ENCODE measurements around the gene DENND4C.
"Not testable (repeated sequence)": the region's sequence is repeated elsewhere in the genome, so short reads cannot be mapped to it uniquely, and the experiment has no call there.

The DENND4C gene

GRCh38 chr9:19373527-19373926, 143.0 kb downstream of the DENND4C start:
- DNase-seq (ENCODE audit: low read depth): no peak

GRCh38 chr9:19375538-19375937, 145.0 kb downstream of the DENND4C start:
- no peak for DNase-seq (ENCODE audit: low read depth)

- DNase-seq (ENCODE audit: low read depth): no peak
These were observed 146.4 kb downstream of the DENND4C start for GRCh38 chr9:19376931-19377330.

GRCh38 chr9:19378164-19378563, 147.7 kb downstream of the DENND4C start:
- DNase-seq (ENCODE audit: low read depth): no peak

GRCh38 chr9:19378647-19379046, 148.2 kb downstream of the DENND4C start:
- DNase-seq (ENCODE audit: low read depth): no peak

- no peak for DNase-seq (ENCODE audit: low read depth)
These were observed 148.8 kb downstream of the DENND4C start for GRCh38 chr9:19379283-19379682.

GRCh38 chr9:19379697-19380046, 149.2 kb downstream of the DENND4C start:
- peak; percentile 13 for DNase-seq (ENCODE audit: low read depth)

GRCh38 chr9:19380826-19381075, 150.3 kb downstream of the DENND4C start:
- no peak for DNase-seq (ENCODE audit: low read depth)

GRCh38 chr9:19381656-19382055, 151.2 kb downstream of the DENND4C start:
- DNase-seq (ENCODE audit: low read depth): no peak

- DNase-seq (ENCODE audit: low read depth): not testable (repeated sequence)
These were observed 154.7 kb downstream of the DENND4C start for GRCh38 chr9:19385212-19385611.

GRCh38 chr9:19385786-19386501, 155.5 kb downstream of the DENND4C start:
- no peak for DNase-seq (ENCODE audit: low read depth)

GRCh38 chr9:19386502-19387044, 156.1 kb downstream of the DENND4C start:
- no peak for DNase-seq (ENCODE audit: low read depth)

- no peak for DNase-seq (ENCODE audit: low read depth)
These were observed 156.8 kb downstream of the DENND4C start for GRCh38 chr9:19387317-19387716.

- DNase-seq (ENCODE audit: low read depth): not testable (repeated sequence)
These were observed 159.0 kb downstream of the DENND4C start for GRCh38 chr9:19389539-19389938.

GRCh38 chr9:19397845-19398244, 167.4 kb downstream of the DENND4C start:
- no peak for DNase-seq (ENCODE audit: low read depth)

GRCh38 chr9:19403231-19403630, 172.7 kb downstream of the DENND4C start:
- not testable (repeated sequence) for DNase-seq (ENCODE audit: low read depth)

- no peak for DNase-seq (ENCODE audit: low read depth)
These were observed 174.0 kb downstream of the DENND4C start for GRCh38 chr9:19404283-19405075.

- DNase-seq (ENCODE audit: low read depth): no peak
These were observed 175.3 kb downstream of the DENND4C start for GRCh38 chr9:19405771-19406170.

- no peak for DNase-seq (ENCODE audit: low read depth)
These were observed 177.8 kb downstream of the DENND4C start for GRCh38 chr9:19408316-19408692.

- DNase-seq (ENCODE audit: low read depth): peak; percentile 93
These were observed 178.4 kb downstream of the DENND4C start, which contains the start of gene ACER2 for GRCh38 chr9:19408693-19409400. Gene ACER2, plus strand, starts transcription at chr9:19409009. Its CDS starts 76 bp downstream, at chr9:19409085.

GRCh38 chr9:19409401-19410194, 179.1 kb downstream of the DENND4C start:
- DNase-seq (ENCODE audit: low read depth): no peak

- DNase-seq (ENCODE audit: low read depth): no peak
These were observed 179.7 kb downstream of the DENND4C start for GRCh38 chr9:19410195-19410503.

All from stimulated activated CD4-positive, alpha-beta T cell treated with anti-CD3 and anti-CD28 coated beads, Interleukin-2, amount 100 ng/mL, for 4 hours (primary cell).